ENCODE results near the gene HSPA4L.

HSPA4L gene

GRCh38 chr4:127870688-127871087, 88.6 kb downstream of the HSPA4L start:
- Mint-ChIP-seq H3K9me3 (no peaks in the 10 kb centered on the region), H3K27ac (no peak overlapping the region), H3K4me1 (ENCODE audit: low read depth) (peaks cover 5% of the 10 kb centered on the region), H3K27me3 (ENCODE audit: low read depth) (no peaks in the 10 kb centered on the region), H3K36me3 (ENCODE audit: low read depth) (peaks cover 1% of the 10 kb centered on the region), H3K4me3 (no peak overlapping the region)

DNA sequence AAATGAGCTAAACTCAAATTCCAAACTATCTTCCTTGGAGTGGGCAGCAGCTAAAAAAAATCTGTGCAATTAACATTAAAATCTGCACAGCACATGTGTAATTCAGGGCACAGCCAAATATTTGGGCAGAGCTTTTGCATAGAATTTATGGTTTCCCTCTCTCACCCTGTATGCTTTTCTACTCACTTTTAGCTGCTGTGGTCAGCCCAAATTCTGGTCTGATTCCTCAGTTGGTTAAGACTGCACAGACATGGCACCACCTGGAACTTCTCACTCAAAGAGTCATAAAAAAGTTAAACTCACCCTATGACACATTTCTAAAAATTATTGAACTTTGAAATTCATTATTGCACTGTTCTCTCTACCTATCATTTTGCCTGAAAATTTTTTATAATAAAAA, 93.7 kb downstream of the HSPA4L start:
- Mint-ChIP-seq H3K27me3 (ENCODE audit: low read depth) (no peaks in the 10 kb centered on the region), H3K36me3 (ENCODE audit: low read depth) (peaks cover 6% of the 10 kb centered on the region), H3K9me3 (no peaks in the 10 kb centered on the region), H3K4me1 (ENCODE audit: low read depth) (peaks cover 11% of the 10 kb centered on the region), H3K27ac (no peak overlapping the region), H3K4me3 (no peak overlapping the region)

- Mint-ChIP-seq H3K27ac (peak within 1 kb of the TSS; percentile 99), H3K27me3 (ENCODE audit: low read depth) (no peaks in the 10 kb centered on the region), H3K9me3 (no peaks in the 10 kb centered on the region), H3K4me3 (peak within 1 kb of the TSS; percentile 97), H3K36me3 (ENCODE audit: low read depth) (peaks cover 13% of the 10 kb centered on the region), H3K4me1 (ENCODE audit: low read depth) (peaks cover 22% of the 10 kb centered on the region)
These were observed 98.8 kb downstream of the HSPA4L start, which contains the start of gene PLK4 for GRCh38 chr4:127880763-127881562. Gene PLK4 (plus strand): TSS chr4:127880893. CDS start chr4:127881135, 242 bp downstream.

DNA sequence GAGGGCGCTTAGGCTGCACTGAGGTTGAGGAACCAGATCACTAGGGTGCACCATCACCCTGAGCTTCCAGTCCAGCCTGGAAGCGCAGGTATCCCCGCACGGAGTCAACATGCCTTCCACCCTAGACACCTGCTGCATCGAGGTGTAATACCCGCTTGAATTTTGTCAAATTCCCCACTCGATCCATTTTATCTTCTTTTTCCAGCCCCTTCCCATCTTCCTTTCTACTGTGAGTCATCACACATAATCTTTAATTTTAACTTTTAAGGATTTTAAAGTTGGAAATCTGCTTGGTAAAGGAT, 99.4 kb downstream of the HSPA4L start:
- H3K27ac Mint-ChIP-seq, result peak overlapping the region; percentile 99
- H3K9me3 Mint-ChIP-seq, result no peaks in the 10 kb centered on the region
- peak overlapping the region; percentile 97 for H3K4me3 Mint-ChIP-seq
- H3K27me3 Mint-ChIP-seq (ENCODE audit: low read depth), result no peaks in the 10 kb centered on the region
- H3K36me3 Mint-ChIP-seq (ENCODE audit: low read depth), result peaks cover 17% of the 10 kb centered on the region
- peaks cover 25% of the 10 kb centered on the region for H3K4me1 Mint-ChIP-seq (ENCODE audit: low read depth)

DNA sequence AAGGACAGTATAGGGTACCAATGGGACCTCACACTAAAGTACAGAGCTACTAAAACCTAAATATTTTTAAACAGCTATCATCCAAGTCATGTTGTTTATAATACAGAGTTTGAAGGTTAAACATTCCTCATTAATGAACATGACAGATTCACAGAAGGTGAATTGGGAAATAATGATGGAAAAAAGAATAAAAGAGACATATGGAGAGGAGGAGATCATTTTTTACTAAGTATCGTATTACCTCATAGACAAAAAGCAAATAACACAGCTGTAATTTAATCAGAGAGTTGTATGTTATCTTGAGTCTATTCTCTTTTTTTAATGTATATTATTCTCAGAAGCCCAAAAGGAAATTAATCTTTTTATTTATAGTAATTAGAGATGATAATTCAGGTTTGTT, 106.4 kb downstream of the HSPA4L start:
- Mint-ChIP-seq H3K4me1 (ENCODE audit: low read depth) (peaks cover 24% of the 10 kb centered on the region), H3K27ac (peak overlapping the region; percentile 4), H3K27me3 (ENCODE audit: low read depth) (no peaks in the 10 kb centered on the region), H3K36me3 (ENCODE audit: low read depth) (peaks cover 31% of the 10 kb centered on the region), H3K4me3 (no peak overlapping the region), H3K9me3 (no peaks in the 10 kb centered on the region)

GRCh38 chr4:127889903-127890302, 107.8 kb downstream of the HSPA4L start:
- no peak overlapping the region for H3K4me3 Mint-ChIP-seq
- H3K27ac Mint-ChIP-seq, result no peak overlapping the region
- H3K9me3 Mint-ChIP-seq, result no peaks in the 10 kb centered on the region
- H3K36me3 Mint-ChIP-seq (ENCODE audit: low read depth), result peaks cover 38% of the 10 kb centered on the region
- H3K4me1 Mint-ChIP-seq (ENCODE audit: low read depth), result peaks cover 24% of the 10 kb centered on the region
- H3K27me3 Mint-ChIP-seq (ENCODE audit: low read depth), result no peaks in the 10 kb centered on the region
